Measurements from ENCODE around the gene IMMP2L. TPM values are rescaled to one million over a fixed set of nuclear protein-coding genes. Genes with fewer than 3 reads are reported as not detected.

The IMMP2L gene
- total RNA-seq, 1 experiment from 2014 or later: 13.6 TPM

GRCh38 chr7:111525100-111525499, 37.2 kb downstream of the IMMP2L start:
- Mint-ChIP-seq H3K9me3 (peaks cover 11% of the 10 kb centered on the region), H3K4me1 (peaks cover 5% of the 10 kb centered on the region), H3K27me3 (ENCODE audit: low read depth) (no peaks in the 10 kb centered on the region), H3K27ac (no peak overlapping the region), H3K36me3 (peaks cover 7% of the 10 kb centered on the region; the same call in 1 of the 2 replicates), H3K4me3 (no peak overlapping the region)
- ATAC-seq (peak; percentile 53), DNase-seq (ENCODE audit: low spot score) (no peak)
- POLR2A ChIA-PET: no interaction called here
- CTCF ChIA-PET: no interaction called here
- TF ChIP-seq SMAD4 (CRISPR knock-in tag; IDR thresholded peaks at IDR 0.05) (no peak), FOXJ3 (CRISPR knock-in tag; IDR thresholded peaks at IDR 0.05; ENCODE audit: borderline replicate concordance) (no peak), GABPB1 (CRISPR knock-in tag; IDR thresholded peaks at IDR 0.05) (no peak), PRRX2 (CRISPR knock-in tag; IDR thresholded peaks at IDR 0.05) (no peak), ATF1 (CRISPR knock-in tag; IDR thresholded peaks at IDR 0.05) (no peak), ZBTB21 (CRISPR knock-in tag; IDR thresholded peaks at IDR 0.05; ENCODE audit: borderline replicate concordance) (no peak), TEAD4 (CRISPR knock-in tag; IDR thresholded peaks at IDR 0.05) (no peak), FOXP4 (CRISPR knock-in tag; IDR thresholded peaks at IDR 0.05) (no peak), KAT7 (CRISPR knock-in tag; IDR thresholded peaks at IDR 0.05; ENCODE audit: borderline replicate concordance) (no peak), SMAD3 (CRISPR knock-in tag; IDR thresholded peaks at IDR 0.05; ENCODE audit: borderline replicate concordance) (no peak), ZNF232 (CRISPR knock-in tag; IDR thresholded peaks at IDR 0.05) (no peak), IRF2 (CRISPR knock-in tag; IDR thresholded peaks at IDR 0.05; ENCODE audit: borderline replicate concordance, low read depth) (no peak), AR (CRISPR knock-in tag; IDR thresholded peaks at IDR 0.05) (no peak)

- Mint-ChIP-seq H3K27ac (no peak overlapping the region), H3K27me3 (ENCODE audit: low read depth) (no peaks in the 10 kb centered on the region), H3K36me3 (peaks cover 7% of the 10 kb centered on the region; the same call in 1 of the 2 replicates), H3K4me3 (no peak overlapping the region), H3K4me1 (peaks cover 5% of the 10 kb centered on the region), H3K9me3 (peaks cover 11% of the 10 kb centered on the region)
- DNase-seq (ENCODE audit: low spot score): no peak
- ChIA-PET CTCF (no interaction called here), POLR2A (no interaction called here)
- ATAC-seq: no peak
- TF ChIP-seq AFF4 (CRISPR knock-in tag; IDR thresholded peaks at IDR 0.05; ENCODE audit: borderline replicate concordance) (no peak), CREM (CRISPR knock-in tag; IDR thresholded peaks at IDR 0.05) (no peak), ZNF423 (CRISPR knock-in tag; IDR thresholded peaks at IDR 0.05) (no peak), GABPB1 (CRISPR knock-in tag; IDR thresholded peaks at IDR 0.05) (no peak), TCF7 (CRISPR knock-in tag; IDR thresholded peaks at IDR 0.05; ENCODE audit: low read depth) (no peak), GRHL2 (CRISPR knock-in tag; IDR thresholded peaks at IDR 0.05; ENCODE audit: insufficient replicate concordance, severe bottlenecking) (no peak), GTF2I (CRISPR knock-in tag; conservative IDR thresholded peaks at IDR 0.05) (no peak), SP1 (CRISPR knock-in tag; conservative IDR thresholded peaks at IDR 0.05) (no peak), ZNF121 (CRISPR knock-in tag; IDR thresholded peaks at IDR 0.05) (no peak), ZNF532 (CRISPR knock-in tag; IDR thresholded peaks at IDR 0.05; ENCODE audit: borderline replicate concordance) (no peak), ATF1 (CRISPR knock-in tag; IDR thresholded peaks at IDR 0.05) (no peak), ZNF317 (CRISPR knock-in tag; IDR thresholded peaks at IDR 0.05; ENCODE audit: borderline replicate concordance, low read depth) (no peak), ETV6 (CRISPR knock-in tag; IDR thresholded peaks at IDR 0.05) (no peak), MAX (CRISPR knock-in tag; IDR thresholded peaks at IDR 0.05) (no peak)
Measured at GRCh38 chr7:111521660-111522059, 40.6 kb downstream of the IMMP2L start.

All from WTC11 (cell line).